Stimulated activated CD8-positive, alpha-beta memory T cell treated with anti-CD3 and anti-CD28 coated beads, Interleukin-15, amount 100 ng/mL, for 4 hours (primary cell): ENCODE data around the gene LRRC36.

Experiments used
- DNase-seq, 2 donors: peaks; one replicate each; pipeline ENCODE4 v3.0.0-alpha.2; 2020; ENCODE audit warnings: low read depth in 2 of 2

LRRC36 gene

DNA sequence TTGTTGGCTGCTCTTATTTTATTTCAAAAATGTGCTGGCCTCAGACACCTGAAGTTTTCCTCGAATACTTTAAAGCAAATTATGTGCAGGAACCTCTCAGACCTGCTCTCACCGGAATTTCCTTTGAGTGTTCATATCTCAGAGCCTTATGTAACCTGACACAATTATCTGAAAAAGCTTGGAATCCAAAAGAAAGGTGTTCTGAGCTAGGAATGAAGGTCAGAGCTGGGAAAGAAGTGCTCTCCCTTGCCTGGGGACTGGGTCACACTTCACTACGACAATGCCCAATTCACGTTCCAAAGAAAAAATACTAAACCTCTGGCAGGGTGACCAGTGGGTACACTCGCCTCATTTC lies 97.6 kb downstream of the LRRC36 start:
- DNase-seq, result no peak

GRCh38 chr16:67425061-67425460 lies 98.4 kb downstream of the LRRC36 start:
- DNase-seq, result no peak

DNA sequence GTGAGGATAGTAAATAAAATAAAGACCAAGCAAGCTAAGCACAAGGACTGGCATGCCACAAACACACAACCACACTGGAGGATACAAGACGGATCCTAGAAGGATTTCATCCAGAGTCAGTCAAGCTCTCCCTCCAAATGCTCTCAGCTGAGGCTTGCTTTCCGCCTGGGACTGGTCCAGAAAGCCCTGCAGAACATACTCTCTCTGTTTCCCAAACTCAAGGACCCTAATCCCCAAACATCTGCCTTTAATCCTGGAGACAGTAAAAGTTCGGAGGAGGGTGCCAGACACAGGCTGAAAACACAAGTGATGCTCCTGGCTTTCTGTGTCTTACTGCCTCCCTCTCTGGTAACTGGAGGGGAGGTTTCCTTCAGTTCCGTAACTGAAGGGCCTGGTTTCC lies 99.0 kb downstream of the LRRC36 start:
- DNase-seq, result no peak

DNA sequence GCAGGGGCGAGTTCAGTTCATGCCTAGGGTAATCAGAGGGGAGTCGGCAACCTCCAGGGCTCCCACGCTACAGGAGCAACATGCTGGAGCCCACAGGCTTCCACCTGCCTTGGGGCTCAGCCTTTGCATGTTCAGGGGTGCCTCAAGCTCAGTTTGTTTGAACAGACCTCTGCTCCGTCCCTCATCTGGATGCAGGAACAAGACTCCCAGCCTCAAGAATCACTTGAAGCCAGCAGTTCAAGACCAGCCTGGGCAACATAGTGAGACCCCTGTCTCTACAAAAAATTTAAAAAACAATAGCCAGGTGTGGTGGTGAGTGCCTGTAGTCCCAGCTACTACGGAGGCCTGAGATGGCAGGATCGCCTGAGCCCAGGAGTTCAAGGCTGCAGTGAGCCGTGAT lies 99.4 kb downstream of the LRRC36 start:
- no peak for DNase-seq

- DNase-seq, result no peak
Observed at GRCh38 chr16:67426950-67427349, 100.3 kb downstream of the LRRC36 start.

- DNase-seq, result peak in 1 of 2 donors; percentile 31
Observed at GRCh38 chr16:67428146-67428731, 101.6 kb downstream of the LRRC36 start.

- DNase-seq, result no peak
Observed at GRCh38 chr16:67429053-67429798, 102.6 kb downstream of the LRRC36 start.

GRCh38 chr16:67429799-67430503 lies 103.3 kb downstream of the LRRC36 start:
- DNase-seq, result no peak

GRCh38 chr16:67430504-67430976 lies 103.9 kb downstream of the LRRC36 start:
- DNase-seq, result peak in 1 of 2 donors; percentile 26

DNA sequence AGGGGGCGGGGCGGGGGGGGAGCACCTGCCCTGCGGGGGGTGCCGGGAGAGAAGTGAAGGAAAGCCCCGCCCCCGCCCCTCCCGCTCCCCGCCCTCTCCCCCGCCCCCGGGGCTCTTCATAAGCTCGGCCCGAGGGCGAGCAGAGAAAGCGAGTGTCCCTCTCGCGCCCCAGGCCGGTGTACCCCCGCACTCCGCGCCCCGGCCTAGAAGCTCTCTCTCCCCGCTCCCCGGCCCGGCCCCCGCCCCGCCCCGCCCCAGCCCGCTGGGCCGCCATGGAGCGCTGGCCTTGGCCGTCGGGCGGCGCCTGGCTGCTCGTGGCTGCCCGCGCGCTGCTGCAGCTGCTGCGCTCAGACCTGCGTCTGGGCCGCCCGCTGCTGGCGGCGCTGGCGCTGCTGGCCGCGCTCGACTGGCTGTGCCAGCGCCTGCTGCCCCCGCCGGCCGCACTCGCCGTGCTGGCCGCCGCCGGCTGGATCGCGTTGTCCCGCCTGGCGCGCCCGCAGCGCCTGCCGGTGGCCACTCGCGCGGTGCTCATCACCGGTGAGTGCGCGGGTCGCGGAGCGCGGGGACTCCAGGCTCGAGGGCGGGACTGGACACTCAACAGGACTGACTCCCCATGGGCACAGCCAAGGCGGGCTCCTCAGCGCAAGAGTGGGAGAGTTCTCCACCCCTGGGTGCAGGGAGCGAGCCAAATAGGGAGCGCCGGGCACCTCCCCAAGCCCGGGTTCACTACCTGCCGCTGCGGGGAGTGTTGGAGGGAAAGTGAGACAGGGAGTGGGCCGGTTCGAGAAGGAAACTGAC lies 104.6 kb downstream of the LRRC36 start, which contains the start of gene HSD11B2:
Gene HSD11B2, plus strand, starts transcription at position 145 of the 798 bp plus-strand sequence. Its CDS starts 128 bp downstream, at position 273.
- no peak for DNase-seq

DNA sequence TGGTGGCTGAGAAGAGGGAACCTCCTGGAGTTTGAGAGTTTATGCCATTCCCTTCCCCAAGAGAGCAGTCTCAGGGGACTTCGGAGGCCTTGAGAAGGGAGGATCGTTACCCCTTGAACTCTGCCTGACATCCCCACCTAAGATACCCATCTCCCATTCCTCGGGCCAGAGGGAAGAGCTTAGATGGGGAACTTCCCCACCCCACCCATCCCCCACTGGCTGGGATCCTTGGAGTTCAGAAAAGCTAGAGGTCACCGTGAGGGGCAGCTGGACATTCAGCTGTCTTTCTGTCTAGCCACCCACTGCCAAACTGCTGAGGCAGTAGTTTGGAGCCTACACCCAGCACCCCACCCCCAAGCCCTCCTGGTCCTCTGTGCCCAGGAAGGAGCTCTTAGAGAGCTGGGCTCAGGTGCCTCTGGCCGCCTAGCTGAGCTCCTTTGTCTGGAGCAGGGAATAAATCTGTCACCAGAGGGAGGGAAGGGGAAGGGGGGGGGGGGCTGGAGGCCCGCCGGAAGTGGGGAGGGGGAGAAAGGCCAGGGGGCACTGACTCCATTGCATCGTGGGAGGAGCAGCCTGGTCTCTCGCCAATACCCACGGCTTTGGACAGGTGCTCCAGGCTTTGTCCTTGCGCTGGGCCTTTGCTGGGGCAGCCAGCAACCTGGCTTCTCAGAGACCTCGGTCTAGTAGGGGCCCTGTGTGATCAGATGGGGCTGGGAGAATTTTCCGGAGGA lies 105.3 kb downstream of the LRRC36 start:
- no peak for DNase-seq

DNA sequence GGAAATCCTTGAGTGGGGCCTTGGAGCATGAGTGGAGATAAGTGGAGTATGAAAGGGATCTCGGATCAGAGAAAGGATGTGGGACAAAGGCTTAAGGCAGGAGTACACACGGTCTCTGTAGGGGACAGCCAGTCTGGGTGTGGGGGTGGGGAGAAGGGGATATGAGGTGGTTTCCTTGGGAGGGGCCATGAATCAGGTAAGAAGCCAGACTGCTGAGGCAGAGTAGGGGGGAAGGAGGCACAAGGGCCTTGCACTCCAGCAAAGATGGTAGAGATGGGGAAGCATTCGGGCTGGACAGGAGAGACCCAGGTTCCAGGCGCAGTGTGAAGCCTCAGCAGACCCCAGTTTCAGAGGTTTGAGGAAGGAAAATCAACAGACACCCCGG lies 105.9 kb downstream of the LRRC36 start:
- DNase-seq, result no peak

- DNase-seq, result no peak
Observed at GRCh38 chr16:67433131-67433719, 106.6 kb downstream of the LRRC36 start.
